Measurements from ENCODE around the gene BYSL. TPM values are rescaled to one million over a fixed set of nuclear protein-coding genes. Genes with fewer than 3 reads are reported as not detected.

Gene BYSL
- total and polyA plus RNA-seq, 12 donors: 5.1 to 42.9 (median 16.3) TPM

GRCh38 chr6:41892921-41893564 is 28.3 kb upstream of the BYSL start:
- TF ChIP-seq POLR2A (IDR thresholded peaks at IDR 0.05): no peak
- TF ChIP-seq CTCF (IDR thresholded peaks at IDR 0.05): no peak
- Histone ChIP-seq H3K4me1 (replicated peaks in 1 of 2) (peaks cover 13 to 21% of the 10 kb centered on the region in 2 donors), H3K27ac (no peak overlapping the region), H3K4me3 (no peak overlapping the region), H3K36me3 (replicated peaks in 1 of 2) (no peaks in the 10 kb centered on the region), H3K9me3 (replicated peaks in 1 of 3) (no peaks in the 10 kb centered on the region), H3K27me3 (no peaks in the 10 kb centered on the region)
- DNase-seq: no peak
- 72 to 80% (median 75%) methylated on average over 4 of the region's 4 CpGs for WGBS, 4 donors
- intact Hi-C loops (cut with DNase I): no loop called here

DNA sequence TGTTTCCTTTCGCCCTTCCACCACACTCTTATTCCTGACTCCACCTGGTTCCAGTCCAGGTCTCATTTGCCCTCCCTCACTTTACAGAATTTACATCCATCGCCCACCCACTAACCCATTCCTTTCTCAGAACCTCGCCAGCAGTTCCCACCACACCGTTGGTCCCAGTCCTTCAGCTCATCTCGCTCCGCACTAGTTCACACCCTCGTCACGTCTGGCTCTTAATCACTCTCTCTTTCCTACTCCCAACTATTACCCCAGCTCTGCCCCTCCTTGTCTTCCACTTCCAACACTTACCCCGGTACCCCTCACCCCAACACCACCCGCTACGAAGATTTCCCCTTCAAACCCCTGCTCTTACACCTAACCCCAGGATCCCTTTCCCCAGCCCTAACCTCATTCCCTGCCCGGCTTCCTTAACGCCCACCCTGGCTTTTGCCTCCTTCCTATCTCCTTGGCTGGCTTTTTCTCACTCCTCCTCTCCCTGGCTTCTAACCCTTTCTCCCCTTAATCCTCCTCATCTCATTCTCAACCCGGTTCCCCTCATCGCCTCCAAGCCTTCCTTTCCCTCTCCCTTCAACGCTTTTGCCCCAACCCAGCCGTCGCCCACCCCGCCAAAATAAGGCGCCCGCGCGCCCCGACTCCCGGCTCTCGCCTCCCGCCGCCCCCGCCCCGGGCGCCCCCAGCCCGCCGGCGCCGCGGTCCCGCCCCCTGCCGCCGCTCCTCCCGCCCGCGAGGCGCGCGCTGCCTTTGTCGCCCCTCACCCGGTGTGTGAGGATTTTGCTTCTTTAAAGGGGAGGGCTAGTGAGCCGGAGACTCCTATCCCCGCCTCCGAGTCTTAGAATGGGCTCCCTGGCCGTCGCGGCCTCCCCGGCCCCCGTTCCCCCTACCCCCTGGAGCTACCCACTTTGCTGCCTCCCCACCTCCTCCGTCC is 26.7 kb upstream of the BYSL start:
- WGBS, 4 donors: 2 to 4% (median 3%) methylated on average over 22 to 56 of the region's 56 CpGs
- TF ChIP-seq POLR2A (IDR thresholded peaks at IDR 0.05) (no peak), CTCF (IDR thresholded peaks at IDR 0.05) (no peak)
- H3K4me3 ChIP-seq: peak overlapping the region in 2 of 4 donors; percentile 92 to 96
- peaks cover 13 to 21% of the 10 kb centered on the region in 2 donors for H3K4me1 ChIP-seq (replicated peaks in 1 of 2)
- no peaks in the 10 kb centered on the region for H3K27me3 ChIP-seq
- intact Hi-C loops (cut with DNase I): no loop called here
- H3K36me3 ChIP-seq (replicated peaks in 1 of 2): no peaks in the 10 kb centered on the region
- peak overlapping the region in 3 of 5 donors; percentile 68 to 84 (median 81) for H3K27ac ChIP-seq
- peak in 2 of 7 donors; percentile 18 to 20 for DNase-seq
- H3K9me3 ChIP-seq (replicated peaks in 1 of 3): no peaks in the 10 kb centered on the region

GRCh38 chr6:41895300-41896233 is 25.7 kb upstream of the BYSL start, which contains the start of gene USP49:
USP49 (minus strand) TSS chr6:41895375; CDS start chr6:41806983, 88,392 bp downstream.
- intact Hi-C loops (cut with DNase I): no loop called here
- WGBS, 4 donors: 0 to 1% (median 0%) methylated on average over 25 to 55 of the region's 55 CpGs
- DNase-seq: peak; percentile 77 to 92 (median 89)
- Histone ChIP-seq H3K4me3 (peak within 1 kb of the TSS; percentile 83 to 96 (median 89)), H3K4me1 (replicated peaks in 1 of 2) (peaks cover 13 to 21% of the 10 kb centered on the region in 2 donors), H3K27ac (peak within 1 kb of the TSS; percentile 24 to 84 (median 68)), H3K36me3 (replicated peaks in 1 of 2) (no peaks in the 10 kb centered on the region), H3K9me3 (replicated peaks in 1 of 3) (no peaks in the 10 kb centered on the region), H3K27me3 (no peaks in the 10 kb centered on the region)
- TF ChIP-seq CTCF (IDR thresholded peaks at IDR 0.05) (no peak), POLR2A (IDR thresholded peaks at IDR 0.05) (no peak)

Measured in adrenal gland (tissue), 12 donors.